MV-4-11 (cell line): ENCODE data around the gene KIF11.
A peak's percentile ranks its signal among the peaks of the same experiment; 100 is the strongest.
"Not testable (repeated sequence)": the region's sequence is repeated elsewhere in the genome, so short reads cannot be mapped to it uniquely, and the experiment has no call there.

Experiments used
- DNase-seq: peaks from one replicate; lab custom pipeline; 2025; lab: John Stamatoyannopoulos, UW

Gene KIF11

GRCh38 chr10:92592761-92593618, at the start of gene KIF11:
TSS of gene KIF11 (plus strand) at chr10:92593130. CDS start at chr10:92593376, 246 bp downstream.
- peak; percentile 97 for DNase-seq

GRCh38 chr10:92544296-92544695, 48.6 kb upstream of the KIF11 start:
- peak; percentile 94 for DNase-seq

GRCh38 chr10:92545556-92545955, 47.4 kb upstream of the KIF11 start:
- no peak for DNase-seq

- DNase-seq, result no peak
Observed at GRCh38 chr10:92547676-92548075, 45.3 kb upstream of the KIF11 start.

- DNase-seq, result no peak
Observed at GRCh38 chr10:92550924-92551323, 42.0 kb upstream of the KIF11 start.

GRCh38 chr10:92552310-92552709, 40.6 kb upstream of the KIF11 start:
- no peak for DNase-seq

GRCh38 chr10:92553959-92554358, 39.0 kb upstream of the KIF11 start:
- DNase-seq, result no peak

GRCh38 chr10:92559046-92559445, 33.9 kb upstream of the KIF11 start:
- no peak for DNase-seq

GRCh38 chr10:92562424-92562823, 30.5 kb upstream of the KIF11 start:
- DNase-seq, result no peak

GRCh38 chr10:92567952-92568600, 24.9 kb upstream of the KIF11 start:
- DNase-seq, result no peak

- DNase-seq, result no peak
Observed at GRCh38 chr10:92569071-92569470, 23.9 kb upstream of the KIF11 start.

- DNase-seq, result not testable (repeated sequence)
Observed at GRCh38 chr10:92569663-92570062, 23.3 kb upstream of the KIF11 start.

- DNase-seq, result no peak
Observed at GRCh38 chr10:92571649-92572048, 21.3 kb upstream of the KIF11 start.

GRCh38 chr10:92572362-92573090, 20.4 kb upstream of the KIF11 start:
- DNase-seq, result no peak

- DNase-seq, result no peak
Observed at GRCh38 chr10:92573091-92573797, 19.7 kb upstream of the KIF11 start.

GRCh38 chr10:92573798-92574547, 19.0 kb upstream of the KIF11 start, which contains the start of gene IDE:
TSS of gene IDE (minus strand) at chr10:92574093. CDS start at chr10:92574019, 74 bp downstream.
- DNase-seq, result peak; percentile 70

- DNase-seq, result peak; percentile 62
Observed at GRCh38 chr10:92574548-92575261, 18.2 kb upstream of the KIF11 start.

GRCh38 chr10:92575961-92576360, 17.0 kb upstream of the KIF11 start:
- peak; percentile 81 for DNase-seq

- not testable (repeated sequence) for DNase-seq
Observed at GRCh38 chr10:92582347-92582746, 10.6 kb upstream of the KIF11 start.
